SK-N-SH treated with all-trans-retinoic acid at 6 μM for 48 hours (cell line): ENCODE data around the gene TNXB.
"Not testable (repeated sequence)": the region's sequence is repeated elsewhere in the genome, so short reads cannot be mapped to it uniquely, and the experiment has no call there.

ENCODE experiments used
- ATAC-seq: fragments of 200-7000 bp; cut with Tn5 transposase; 3 replicates; pipeline ENCODE4 v1.9.1; 2020; ENCODE audit warnings: mild to moderate bottlenecking, moderate library complexity

TNXB gene

DNA sequence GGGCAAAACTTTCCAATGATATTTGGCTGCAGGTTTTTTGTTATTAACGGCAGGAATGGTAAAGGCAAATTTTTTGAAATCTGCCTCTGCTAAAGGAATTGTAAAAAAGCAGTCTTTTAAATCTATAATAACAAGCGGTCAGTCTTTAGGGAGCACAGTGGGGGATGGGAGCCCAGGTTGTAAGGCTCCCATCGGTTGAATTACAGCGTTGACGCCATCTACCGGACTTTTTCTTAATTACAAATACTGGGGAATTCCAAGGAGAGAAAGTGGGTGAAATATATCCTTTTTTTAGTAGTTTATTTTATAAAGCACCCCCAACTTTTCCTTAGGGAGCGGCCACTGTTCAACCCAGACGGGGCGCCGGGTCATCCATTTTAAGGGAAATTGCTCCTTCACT lies 87.0 kb downstream of the TNXB start:
- ATAC-seq, result 0 out of 3 replicates have a peak, but pooled peaks have one; percentile 40

DNA sequence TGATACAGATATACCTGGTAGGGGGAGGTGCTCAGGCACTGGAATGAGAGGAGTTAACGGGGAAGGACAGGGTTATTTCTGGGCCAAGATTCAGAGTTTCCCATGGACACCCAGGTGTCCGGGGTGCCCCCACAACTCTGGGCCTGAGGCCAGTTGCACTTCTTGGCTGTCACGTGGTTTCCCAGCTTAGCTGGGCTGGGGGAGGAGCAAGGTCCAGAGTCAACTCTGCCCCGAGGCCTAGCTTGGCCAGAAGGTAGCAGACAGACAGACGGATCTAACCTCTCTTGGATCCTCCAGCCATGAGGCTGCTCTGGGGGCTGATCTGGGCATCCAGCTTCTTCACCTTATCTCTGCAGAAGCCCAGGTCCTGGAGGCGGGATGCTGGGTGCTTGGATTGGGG lies 94.6 kb downstream of the TNXB start, which contains the start of gene C4B:
C4B (plus strand) TSS at position 249 of the 400 bp plus-strand sequence; CDS start at position 300, 51 bp downstream.
- not testable (repeated sequence) for ATAC-seq

DNA sequence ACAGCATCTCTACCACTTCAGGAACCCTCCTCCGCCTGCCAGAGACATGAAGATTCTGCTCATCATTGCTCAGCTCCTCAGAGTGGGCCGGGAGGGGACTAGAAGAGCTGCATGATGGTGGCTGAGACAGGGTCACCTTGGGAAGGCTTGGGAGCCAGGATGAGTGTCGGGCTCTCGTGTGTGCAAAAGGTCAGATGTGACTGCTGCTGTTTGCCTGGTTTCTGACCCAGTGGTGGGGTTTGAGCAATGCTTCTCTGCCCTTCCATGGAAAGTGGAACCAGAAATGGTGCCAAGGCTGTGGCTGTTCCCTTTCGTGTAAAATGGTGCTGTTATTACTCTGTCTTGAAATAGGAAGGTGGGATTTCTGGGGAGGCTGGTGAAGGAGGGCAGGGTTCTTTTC lies 95.4 kb downstream of the TNXB start:
- ATAC-seq, result not testable (repeated sequence)

DNA sequence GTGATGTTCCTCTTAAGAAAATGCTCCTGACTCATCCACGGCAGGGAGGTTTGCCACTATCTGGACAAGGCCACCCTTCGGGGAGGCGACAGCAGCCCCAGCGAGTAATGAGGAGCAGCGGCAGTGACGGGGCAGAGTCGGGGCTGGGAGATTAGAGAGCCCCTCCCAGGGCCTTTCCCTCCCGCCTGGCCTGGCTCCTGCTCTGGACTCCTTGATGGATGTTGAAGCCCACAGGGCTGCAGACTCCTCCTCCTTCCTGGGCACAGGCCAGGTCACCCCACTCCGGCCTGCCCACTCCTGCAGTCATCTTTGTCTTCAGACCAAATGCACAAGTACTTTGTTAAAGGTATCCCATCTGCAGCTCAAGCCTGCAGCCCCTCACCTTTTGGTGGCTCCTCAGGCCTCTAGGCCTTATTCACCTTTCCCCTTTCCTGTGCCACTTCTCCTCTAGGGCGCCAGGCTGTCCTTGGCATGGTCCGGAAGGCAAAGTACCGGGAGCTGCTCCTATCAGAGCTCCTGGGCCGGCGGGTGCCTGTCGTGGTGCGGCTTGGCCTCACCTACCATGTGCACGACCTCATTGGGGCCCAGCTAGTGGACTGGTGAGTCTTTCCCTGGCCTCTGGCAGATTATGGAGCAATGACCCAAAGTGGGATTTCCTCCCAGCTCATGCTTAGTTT lies 96.1 kb downstream of the TNXB start:
- not testable (repeated sequence) for ATAC-seq

DNA sequence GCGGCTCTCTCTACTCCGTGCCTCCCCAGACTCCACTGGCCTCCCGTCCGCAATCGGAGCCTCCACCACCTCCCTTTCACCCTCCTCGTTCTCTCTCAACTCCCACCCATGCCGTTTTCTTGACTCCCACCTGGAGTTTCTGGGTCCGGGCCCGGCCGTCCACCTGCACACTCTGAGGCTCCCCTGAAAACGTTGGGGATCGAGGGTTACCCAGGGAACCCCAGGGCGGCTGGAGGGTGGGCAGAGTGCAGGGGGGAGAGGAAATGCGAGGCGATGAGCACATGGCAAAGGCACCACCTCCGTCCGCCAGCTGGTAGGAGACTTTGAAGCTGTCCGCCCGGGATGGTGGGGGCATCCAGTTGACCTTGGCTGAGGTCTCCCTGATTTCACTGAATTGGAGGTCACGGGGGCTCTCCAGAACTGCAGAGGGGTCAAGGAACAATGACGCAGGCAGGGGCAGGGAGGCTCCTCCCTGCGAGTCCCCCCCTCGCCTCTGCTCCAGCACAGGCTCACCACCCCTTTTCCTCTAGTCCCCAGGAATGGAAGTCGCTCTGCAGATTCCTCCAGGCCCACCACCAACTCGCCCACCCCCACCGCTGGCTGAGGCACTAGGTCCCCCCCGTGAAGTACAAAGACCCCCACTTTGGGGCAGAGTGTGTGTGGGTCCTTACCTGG lies 98.1 kb downstream of the TNXB start:
- not testable (repeated sequence) for ATAC-seq

DNA sequence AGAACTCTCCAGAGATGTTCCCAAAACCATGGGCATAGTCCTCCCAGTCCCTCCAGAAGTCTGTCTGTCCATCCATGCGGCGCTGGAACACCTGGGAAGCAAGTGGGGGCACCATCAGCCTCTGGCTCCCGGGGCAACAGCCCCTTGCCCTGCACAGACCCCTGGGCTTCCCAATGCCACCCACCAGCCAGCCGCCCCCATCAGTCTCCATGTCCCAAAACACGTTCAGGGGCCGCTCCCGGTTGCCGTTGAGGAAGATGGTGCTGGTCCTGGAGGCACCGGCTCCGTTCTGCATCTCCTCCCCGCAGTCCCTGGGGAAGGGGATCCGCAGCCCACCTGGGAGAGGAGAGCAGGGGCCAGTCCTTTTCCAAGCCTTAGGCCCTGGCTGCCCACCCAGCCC lies 99.6 kb downstream of the TNXB start:
- not testable (repeated sequence) for ATAC-seq

DNA sequence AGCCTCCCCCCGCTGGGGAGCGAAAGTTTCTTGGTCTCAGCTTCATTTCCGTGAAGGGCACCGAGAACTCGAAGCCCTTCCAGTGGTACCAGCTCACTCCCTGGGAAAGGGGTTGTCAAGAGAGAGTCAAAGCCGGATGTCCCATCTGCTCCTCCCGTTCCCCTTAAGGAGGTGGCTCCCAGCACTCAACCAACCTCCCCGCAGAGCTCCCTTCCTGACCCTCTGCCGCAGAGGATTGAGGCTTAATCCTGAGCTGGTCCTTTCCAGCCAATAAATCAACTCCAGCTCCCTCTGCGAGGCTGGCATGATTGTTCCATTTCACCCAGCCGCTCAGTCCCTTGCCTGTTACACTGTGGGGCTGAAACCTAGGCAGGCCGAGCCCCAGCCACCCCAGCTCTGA lies 100.5 kb downstream of the TNXB start:
- peak; percentile 6; the same call in 1 of the 3 replicates for ATAC-seq

DNA sequence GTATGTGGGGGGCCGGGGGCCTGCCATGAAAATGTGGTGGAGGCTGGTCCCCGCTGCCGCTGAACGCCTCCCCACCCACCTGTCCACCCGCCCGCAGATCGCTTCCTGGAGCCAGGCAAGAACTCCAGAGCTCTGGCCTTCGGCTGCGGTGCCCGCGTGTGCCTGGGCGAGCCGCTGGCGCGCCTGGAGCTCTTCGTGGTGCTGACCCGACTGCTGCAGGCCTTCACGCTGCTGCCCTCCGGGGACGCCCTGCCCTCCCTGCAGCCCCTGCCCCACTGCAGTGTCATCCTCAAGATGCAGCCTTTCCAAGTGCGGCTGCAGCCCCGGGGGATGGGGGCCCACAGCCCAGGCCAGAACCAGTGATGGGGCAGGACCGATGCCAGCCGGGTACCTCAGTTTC lies 101.1 kb downstream of the TNXB start:
- ATAC-seq, result peak; percentile 59

DNA sequence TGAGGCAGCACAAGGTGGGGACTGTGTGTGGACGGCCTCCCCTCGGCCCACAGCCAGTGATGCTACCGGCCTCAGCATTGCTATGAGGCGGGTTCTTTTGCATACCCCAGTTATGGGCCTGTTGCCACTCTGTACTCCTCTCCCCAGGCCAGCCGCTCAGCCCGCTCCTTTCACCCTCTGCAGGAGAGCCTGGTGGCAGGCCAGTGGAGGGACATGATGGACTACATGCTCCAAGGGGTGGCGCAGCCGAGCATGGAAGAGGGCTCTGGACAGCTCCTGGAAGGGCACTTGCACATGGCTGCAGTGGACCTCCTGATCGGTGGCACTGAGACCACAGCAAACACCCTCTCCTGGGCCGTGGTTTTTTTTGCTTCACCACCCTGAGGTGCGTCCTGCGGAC lies 102.1 kb downstream of the TNXB start:
- not testable (repeated sequence) for ATAC-seq

DNA sequence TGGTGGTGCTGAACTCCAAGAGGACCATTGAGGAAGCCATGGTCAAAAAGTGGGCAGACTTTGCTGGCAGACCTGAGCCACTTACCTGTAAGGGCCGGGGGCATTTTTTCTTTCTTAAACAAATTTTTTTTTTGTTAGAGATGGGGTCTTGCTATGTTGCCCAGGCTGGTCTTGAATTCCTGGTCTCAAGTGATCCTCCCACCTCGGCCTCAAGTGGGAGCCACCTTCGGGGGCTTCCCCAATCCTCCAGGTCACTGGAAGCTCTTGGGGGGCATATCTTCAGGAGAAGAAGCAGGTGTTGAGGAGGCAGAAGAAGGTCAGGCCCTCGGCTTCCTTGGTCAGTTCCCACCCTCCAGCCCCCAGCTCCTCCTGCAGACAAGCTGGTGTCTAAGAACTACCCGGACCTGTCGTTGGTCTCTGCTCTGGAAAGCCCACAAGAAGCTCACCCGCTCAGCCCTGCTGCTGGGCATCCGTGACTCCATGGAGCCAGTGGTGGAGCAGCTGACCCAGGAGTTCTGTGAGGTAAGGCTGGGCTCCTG lies 103.1 kb downstream of the TNXB start:
- ATAC-seq, result not testable (repeated sequence)

DNA sequence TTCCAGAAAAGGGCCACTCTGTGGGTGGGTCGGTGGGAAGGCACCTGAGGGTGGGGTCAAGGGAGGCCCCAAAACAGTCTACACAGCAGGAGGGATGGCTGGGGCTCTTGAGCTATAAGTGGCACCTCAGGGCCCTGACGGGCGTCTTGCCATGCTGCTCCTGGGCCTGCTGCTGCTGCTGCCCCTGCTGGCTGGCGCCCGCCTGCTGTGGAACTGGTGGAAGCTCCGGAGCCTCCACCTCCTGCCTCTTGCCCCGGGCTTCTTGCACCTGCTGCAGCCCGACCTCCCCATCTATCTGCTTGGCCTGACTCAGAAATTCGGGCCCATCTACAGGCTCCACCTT lies 103.6 kb downstream of the TNXB start:
- ATAC-seq, result not testable (repeated sequence)

DNA sequence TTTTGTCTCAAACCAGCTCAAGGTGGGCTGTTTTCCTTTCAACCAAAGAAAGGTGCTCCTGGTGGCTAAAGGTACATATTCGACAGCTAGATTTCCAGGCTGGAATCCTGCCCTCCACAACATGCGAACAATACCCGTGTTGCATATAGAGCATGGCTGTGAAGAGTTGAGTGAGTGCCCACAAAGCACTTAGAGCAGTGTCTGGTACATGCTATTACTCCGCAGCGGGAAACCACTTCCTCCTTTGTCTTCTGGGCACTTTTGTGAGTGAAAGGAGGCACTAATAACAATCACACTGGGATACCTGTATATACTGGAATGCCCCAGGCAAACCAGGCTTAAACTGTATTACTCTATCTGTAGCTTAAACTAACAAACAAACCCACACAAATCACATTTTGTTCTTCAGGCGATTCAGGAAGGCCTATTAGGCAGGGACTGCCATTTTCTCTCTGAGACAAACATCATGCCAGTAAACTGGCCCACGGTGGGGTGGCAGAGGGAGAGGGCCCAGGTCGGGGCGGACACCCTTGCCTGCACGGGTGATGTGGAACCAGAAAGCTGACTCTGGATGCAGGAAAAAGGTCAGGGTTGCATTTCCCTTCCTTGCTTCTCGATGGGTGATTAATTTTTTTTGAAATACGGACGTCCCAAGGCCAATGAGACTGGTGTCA lies 104.1 kb downstream of the TNXB start:
- ATAC-seq, result 0 out of 3 replicates have a peak, but pooled peaks have one; percentile 7

DNA sequence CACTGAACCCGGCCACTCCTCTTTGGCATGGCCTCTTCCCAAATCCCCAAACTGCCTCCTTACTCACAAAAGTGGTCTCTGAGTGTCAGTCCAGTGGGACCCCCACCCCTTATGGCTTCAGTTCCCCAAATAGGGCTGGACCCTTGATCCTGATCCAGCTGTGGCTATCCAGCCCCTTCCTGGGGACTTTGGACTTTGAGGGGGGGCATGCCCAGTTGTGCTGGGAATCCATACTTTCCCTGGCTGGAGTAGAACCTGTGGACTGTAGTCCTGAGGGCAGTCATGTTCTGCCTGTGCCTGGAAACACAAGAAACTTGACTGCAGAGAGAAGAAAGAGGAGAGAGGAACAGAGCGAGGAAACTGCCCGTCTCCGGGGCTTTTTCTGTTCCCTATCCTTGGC lies 104.7 kb downstream of the TNXB start:
- not testable (repeated sequence) for ATAC-seq

DNA sequence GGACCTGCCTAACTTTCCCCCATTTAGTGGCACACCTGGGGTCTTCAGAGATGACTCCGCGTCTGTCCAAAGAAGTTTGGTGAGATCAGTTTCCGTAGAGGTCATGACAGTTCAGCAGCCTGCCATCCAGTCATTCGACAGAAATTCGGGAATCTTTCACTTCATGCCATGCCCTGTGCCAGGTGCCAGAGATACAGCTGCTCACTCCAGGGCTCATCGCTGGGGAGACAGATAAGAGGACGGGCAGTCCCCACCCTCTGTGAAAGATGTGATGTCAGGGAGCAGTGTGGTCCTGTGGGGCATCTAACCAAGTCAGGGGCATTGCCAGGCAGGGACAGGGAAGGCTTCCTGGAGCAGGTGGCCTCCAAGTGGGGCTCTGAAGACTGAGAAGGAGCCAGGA lies 105.8 kb downstream of the TNXB start:
- ATAC-seq, result not testable (repeated sequence)

DNA sequence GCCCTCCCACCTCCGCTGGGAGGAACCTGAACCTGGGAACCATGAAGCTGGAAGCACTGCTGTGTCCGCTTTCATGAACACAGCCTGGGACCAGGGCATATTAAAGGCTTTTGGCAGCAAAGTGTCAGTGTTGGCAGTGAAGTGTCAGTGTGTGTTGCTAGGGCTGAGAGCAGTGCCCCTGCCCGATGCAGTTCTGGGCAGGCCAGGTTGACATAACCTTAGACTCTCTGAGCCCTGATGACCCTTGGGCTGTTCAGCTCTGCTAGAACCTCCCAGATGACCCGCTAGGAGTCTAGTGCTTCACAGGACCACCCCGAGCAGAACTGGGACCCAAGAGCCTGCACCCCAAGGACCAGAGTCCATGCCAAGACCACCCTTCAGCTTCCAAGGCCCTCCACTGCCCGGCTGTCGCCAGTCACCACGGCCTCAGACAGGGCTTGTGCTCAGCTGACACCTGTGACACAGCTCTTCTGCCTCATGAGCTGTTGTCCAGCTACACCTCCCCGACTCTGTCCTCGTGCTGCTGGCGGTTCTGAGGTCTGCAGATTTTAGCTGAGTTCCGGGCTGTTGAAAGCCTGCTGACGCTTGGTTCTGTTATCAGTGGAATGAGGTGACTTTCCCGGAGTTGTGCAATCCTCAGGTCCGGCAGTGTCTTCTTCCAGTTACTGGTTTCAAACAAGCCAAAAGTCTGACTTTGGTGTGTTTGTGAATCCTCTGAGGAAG lies 106.4 kb downstream of the TNXB start:
- not testable (repeated sequence) for ATAC-seq

DNA sequence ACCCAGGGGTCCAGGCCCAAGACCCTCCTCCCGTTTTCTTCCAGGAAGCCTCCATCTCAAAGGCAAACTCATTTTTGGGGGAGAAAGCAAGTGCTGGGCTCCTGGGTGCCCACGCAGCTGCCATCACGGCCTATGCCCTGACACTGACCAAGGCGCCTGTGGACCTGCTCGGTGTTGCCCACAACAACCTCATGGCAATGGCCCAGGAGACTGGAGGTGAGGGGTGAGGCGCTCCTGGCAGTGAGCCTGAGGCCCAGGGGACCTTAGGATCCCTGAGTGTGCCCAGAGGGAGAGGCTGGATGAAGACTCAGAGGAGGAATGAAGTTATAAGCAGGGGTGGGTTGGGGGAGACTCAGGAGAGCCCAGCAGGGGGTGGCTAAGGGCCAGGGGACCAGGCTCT lies 112.8 kb downstream of the TNXB start:
- ATAC-seq, result not testable (repeated sequence)

DNA sequence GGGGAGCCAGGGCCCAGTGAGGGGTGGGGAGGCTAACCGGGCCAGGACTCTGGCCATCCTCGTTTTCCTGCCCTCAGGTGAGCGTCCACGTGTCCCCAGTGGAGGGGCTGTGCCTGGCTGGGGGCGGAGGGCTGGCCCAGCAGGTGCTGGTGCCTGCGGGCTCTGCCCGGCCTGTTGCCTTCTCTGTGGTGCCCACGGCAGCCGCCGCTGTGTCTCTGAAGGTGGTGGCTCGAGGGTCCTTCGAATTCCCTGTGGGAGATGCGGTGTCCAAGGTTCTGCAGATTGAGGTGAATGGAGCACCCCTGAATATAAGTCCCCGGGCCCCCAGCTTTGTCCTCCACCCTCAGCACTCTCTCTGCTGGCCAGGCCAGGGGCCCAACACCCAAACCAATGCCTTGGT lies 114.7 kb downstream of the TNXB start:
- not testable (repeated sequence) for ATAC-seq
